Kidney (tissue), 14 donors: ENCODE results near the gene IL21R. TPM values are rescaled to one million over a fixed set of nuclear protein-coding genes. Genes with fewer than 3 reads are reported as not detected.

Experiments used
- DNase-seq, 5 donors: peaks; one replicate each; pipeline ENCODE4 v3.0.0-alpha.2; 2013 to 2020
- FAIRE-seq: peaks from 2 replicates; lab custom pipeline; 2012; peaks lifted over from hg19 to GRCh38; lab: Jason Lieb, UNC
- H3K27ac ChIP-seq, 2 donors: one replicate each; pipeline ENCODE4 v1.7.0; 2013; ENCODE audit warnings: low read depth in 2 of 2, low read length in 2 of 2, inconsistent platforms in 1 of 2
- H3K27me3 ChIP-seq: one replicate; pipeline ENCODE4 v1.7.1; 2013; ENCODE audit warnings: low read length, inconsistent platforms; ENCODE audit not compliant: control insufficient read depth, insufficient read depth
- H3K36me3 ChIP-seq, 3 donors: one replicate each; pipeline versions ENCODE4 v1.7.0 to v1.7.1; 2013; ENCODE audit warnings: low read length in 3 of 3, control low read depth in 1 of 3, inconsistent platforms in 1 of 3; ENCODE audit not compliant: insufficient read depth in 3 of 3, control insufficient read depth in 2 of 3
- H3K4me1 ChIP-seq, 3 donors: one replicate each; pipeline versions ENCODE4 v1.7.0 to v1.7.1; 2013; ENCODE audit warnings: low read length in 3 of 3, inconsistent platforms in 1 of 3, low read depth in 1 of 3; ENCODE audit not compliant: control insufficient read depth in 2 of 3, insufficient read depth in 2 of 3
- H3K4me3 ChIP-seq, 3 donors: one replicate each; pipeline versions ENCODE4 v1.7.0 to v1.8.1; 2013; ENCODE audit warnings: low read length in 3 of 3, control low read depth in 1 of 3, inconsistent platforms in 1 of 3
- H3K9ac ChIP-seq, 3 donors: one replicate each; pipeline versions ENCODE4 v1.7.0 to v1.7.1; 2013; ENCODE audit warnings: low read length in 3 of 3, control low read depth in 1 of 3, inconsistent platforms in 1 of 3
- H3K9me3 ChIP-seq, 3 donors: one replicate each; pipeline versions ENCODE4 v1.7.0 to v1.7.1; 2013; ENCODE audit warnings: low read length in 3 of 3, control low read depth in 1 of 3, inconsistent platforms in 1 of 3; ENCODE audit not compliant: control insufficient read depth in 2 of 3, insufficient read depth in 1 of 3
- intact Hi-C: fragments of 100-400 bp; cut with DNase I; formaldehyde crosslinking; loops from one replicate; pipeline ENCODE4 v1.11.1; 2022
- polyA plus RNA-seq: library from polyadenylated mRNA; stranded (reverse); fragments of 350-450 nt; fragmentation: Illumina TruSeq; extraction: RNeasy Lipid Tissue Mini Kit (QIAGEN cat#74804); gene quantifications from one replicate; pipeline ENCODE4 v1.2.3, GENCODE V29; 2014; ENCODE audit warnings: low read depth, low replicate concordance; ENCODE audit not compliant: insufficient read depth
- total RNA-seq: library from RNA; stranded (reverse); fragmentation: NEBNext Ultra II Directional; extraction: Animal tissue kit (Norgen Biotek cat#: 25700); gene quantifications from one replicate; pipeline ENCODE4 v1.2.1, GENCODE V29; 2021
- TF ChIP-seq, protein P1 (sequence below): IDR thresholded peaks from 3 replicates; pipeline ENCODE4 v1.5.1; 2012; ENCODE audit warnings: mild to moderate bottlenecking, moderate library complexity, borderline replicate concordance; ENCODE audit not compliant: insufficient read depth; ENCODE audit errors: extremely low read depth
- donor health status: control.
- donor health status: control.
- donor health status: control.
- donor health status: control.
- donor health status: control.
- donor health status: DM: yes; HTN: yes; CAD: no.
- donor health status: Normal renal cell carcinoma (clear cell type).

The IL21R gene
- total and polyA plus RNA-seq, 2 donors from 2014 or later: 0.65 to 3.0 TPM

DNA sequence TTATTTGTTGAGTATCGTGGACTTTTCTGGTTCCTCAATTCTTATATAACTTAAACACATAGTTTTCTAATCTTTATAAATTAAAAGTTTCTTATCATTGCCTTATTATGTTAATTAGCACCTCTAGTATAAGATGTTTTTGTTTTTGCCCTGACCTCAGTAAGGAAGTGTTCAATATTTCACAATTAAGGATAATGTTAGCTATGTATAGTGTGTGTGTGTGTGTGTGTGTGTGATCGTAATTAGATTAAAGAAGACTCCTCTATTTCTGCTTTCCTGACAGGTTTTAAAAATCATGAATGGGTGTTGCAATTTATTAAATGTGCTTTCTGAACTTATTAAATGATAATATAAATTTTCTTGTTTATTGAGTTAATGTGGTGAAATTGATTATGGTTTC is 12.0 kb downstream of the IL21R start:
- Histone ChIP-seq H3K9ac (no peak overlapping the region), H3K4me3 (no peak overlapping the region), H3K36me3 (no peaks in the 10 kb centered on the region), H3K9me3 (no peaks in the 10 kb centered on the region), H3K4me1 (no peaks in the 10 kb centered on the region), H3K27me3 (no peaks in the 10 kb centered on the region), H3K27ac (no peak overlapping the region)
- intact Hi-C loops: no loop called here
- TF ChIP-seq, protein P1, sequence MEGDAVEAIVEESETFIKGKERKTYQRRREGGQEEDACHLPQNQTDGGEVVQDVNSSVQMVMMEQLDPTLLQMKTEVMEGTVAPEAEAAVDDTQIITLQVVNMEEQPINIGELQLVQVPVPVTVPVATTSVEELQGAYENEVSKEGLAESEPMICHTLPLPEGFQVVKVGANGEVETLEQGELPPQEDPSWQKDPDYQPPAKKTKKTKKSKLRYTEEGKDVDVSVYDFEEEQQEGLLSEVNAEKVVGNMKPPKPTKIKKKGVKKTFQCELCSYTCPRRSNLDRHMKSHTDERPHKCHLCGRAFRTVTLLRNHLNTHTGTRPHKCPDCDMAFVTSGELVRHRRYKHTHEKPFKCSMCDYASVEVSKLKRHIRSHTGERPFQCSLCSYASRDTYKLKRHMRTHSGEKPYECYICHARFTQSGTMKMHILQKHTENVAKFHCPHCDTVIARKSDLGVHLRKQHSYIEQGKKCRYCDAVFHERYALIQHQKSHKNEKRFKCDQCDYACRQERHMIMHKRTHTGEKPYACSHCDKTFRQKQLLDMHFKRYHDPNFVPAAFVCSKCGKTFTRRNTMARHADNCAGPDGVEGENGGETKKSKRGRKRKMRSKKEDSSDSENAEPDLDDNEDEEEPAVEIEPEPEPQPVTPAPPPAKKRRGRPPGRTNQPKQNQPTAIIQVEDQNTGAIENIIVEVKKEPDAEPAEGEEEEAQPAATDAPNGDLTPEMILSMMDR: no peak
- DNase-seq (no peak), FAIRE-seq (no peak)

DNA sequence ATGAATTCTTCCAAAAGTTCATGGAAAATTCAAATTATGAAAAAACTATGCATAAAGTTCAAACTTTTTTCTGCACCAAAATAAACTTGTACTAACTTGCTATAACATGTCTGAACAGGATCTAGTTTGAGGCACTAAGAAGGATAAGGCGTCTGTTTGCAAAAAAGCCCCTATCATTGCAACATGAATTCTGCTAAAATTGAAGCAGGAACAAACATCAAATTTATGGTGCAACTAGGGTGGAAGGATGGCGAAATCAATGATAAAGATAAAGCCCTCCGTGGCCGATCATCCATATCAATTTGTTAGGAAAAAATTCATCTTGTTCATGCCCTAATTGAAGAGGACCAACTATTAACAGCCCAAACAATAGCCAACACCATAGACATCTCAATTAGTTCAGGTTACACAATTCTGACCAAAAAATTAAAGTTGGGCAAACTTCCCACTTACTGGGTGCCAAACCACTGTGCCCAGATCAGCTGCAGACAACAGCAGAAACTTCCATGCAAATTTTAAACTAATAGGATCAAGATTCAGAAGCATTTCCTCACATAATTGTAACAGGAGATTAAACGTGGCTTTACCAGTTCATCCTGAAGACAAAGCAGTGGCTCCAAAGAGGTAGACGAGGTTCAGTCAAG is 12.9 kb downstream of the IL21R start:
- Histone ChIP-seq H3K4me3 (no peak overlapping the region), H3K9ac (no peak overlapping the region), H3K27me3 (no peaks in the 10 kb centered on the region), H3K9me3 (no peaks in the 10 kb centered on the region), H3K4me1 (no peaks in the 10 kb centered on the region), H3K36me3 (no peaks in the 10 kb centered on the region), H3K27ac (no peak overlapping the region)
- intact Hi-C loops: no loop called here
- DNase-seq (no peak), FAIRE-seq (no peak)
- TF ChIP-seq, protein P1: no peak

DNA sequence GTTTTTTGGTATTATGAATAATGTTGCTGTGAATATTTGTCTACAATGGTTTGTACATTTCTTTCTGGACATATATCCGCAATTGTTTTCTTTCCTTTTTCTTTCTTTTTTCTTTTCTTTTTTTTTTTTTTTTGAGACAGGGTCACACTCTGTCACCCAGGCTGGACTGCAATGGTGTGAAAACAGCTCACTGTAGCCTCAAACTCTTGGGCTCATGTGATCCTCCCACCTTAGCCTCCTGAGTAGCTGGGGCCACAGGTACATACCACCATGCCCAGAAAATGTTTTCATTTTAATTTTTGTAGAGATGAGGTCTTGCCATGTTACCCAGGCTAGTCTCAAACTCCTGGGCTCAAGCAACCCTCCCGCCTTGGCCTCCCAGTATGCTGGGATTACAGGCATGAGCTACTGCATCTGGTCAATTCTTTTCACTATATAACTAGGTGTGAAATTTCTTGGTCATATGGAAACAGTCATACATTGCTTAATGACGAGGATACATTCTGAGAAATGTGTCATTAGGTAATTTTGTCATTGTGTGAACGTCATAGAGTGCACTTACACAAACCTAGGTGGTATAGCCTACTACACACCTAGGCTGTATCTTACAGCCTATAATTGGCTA is 15.2 kb downstream of the IL21R start:
- H3K9ac ChIP-seq: no peak overlapping the region
- TF ChIP-seq, protein P1: no peak
- no peaks in the 10 kb centered on the region for H3K4me1 ChIP-seq
- DNase-seq (no peak), FAIRE-seq (no peak)
- intact Hi-C loops: no loop called here
- H3K27ac ChIP-seq: no peak overlapping the region
- no peaks in the 10 kb centered on the region for H3K36me3 ChIP-seq
- H3K4me3 ChIP-seq: no peak overlapping the region
- no peaks in the 10 kb centered on the region for H3K27me3 ChIP-seq
- H3K9me3 ChIP-seq: peaks cover 0 to 5% (median 0%) of the 10 kb centered on the region in 3 donors
